Panc1 (cell line): ENCODE measurements around the gene RAB3IL1. TPM values are rescaled to one million over a fixed set of nuclear protein-coding genes. Genes with fewer than 3 reads are reported as not detected.

ENCODE experiments used
- ATAC-seq: fragments of 200-7000 bp; cut with Tn5 transposase; 2 replicates; pipeline ENCODE4 v1.9.1; 2020; ENCODE audit warnings: mild to moderate bottlenecking, moderate library complexity
- BruUV-seq: library from RNA; stranded (reverse); fragments of 400-500 nt; replicated peaks from 2 replicates; lab custom pipeline; 2021; lab: Mats Ljungman, UMichigan
- CTCF ChIA-PET: fragments of 300-600 bp; sonication (Branson Sonifier 250); formaldehyde crosslinking; loops from one replicate; lab custom pipeline; 2022; ENCODE audit warnings: antibody characterized with exemption; lab: Charles Lee
- POLR2A ChIA-PET: fragments of 300-600 bp; sonication (Branson Sonifier 250); formaldehyde crosslinking; loops from one replicate; lab custom pipeline; 2022; ENCODE audit warnings: antibody characterized with exemption; lab: Charles Lee
- DNase-seq: peaks from one replicate; pipeline ENCODE4 v3.0.0-alpha.2; 2010; ENCODE audit warnings: low read depth, low spot score
- H3K27ac ChIP-seq: 2 replicates; pipeline ENCODE4 v1.5.1; 2011; ENCODE audit warnings: mild to moderate bottlenecking, low read length, inconsistent platforms
- H3K27me3 ChIP-seq: fragments of 200-500 bp; sonication (Bioruptor generic); 2 replicates; pipeline ENCODE4 v1.6.0; 2014; ENCODE audit warnings: low read length, inconsistent platforms; ENCODE audit not compliant: control insufficient read depth, insufficient read depth
- H3K36me3 ChIP-seq: fragments of 200-500 bp; sonication (Bioruptor generic); 2 replicates; pipeline ENCODE4 v1.5.1; 2014; ENCODE audit warnings: inconsistent platforms, mild to moderate bottlenecking, low read length, moderate library complexity; ENCODE audit not compliant: control insufficient read depth, insufficient read depth
- H3K4me1 ChIP-seq: 2 replicates; pipeline ENCODE4 v1.5.1; 2011; ENCODE audit warnings: inconsistent platforms, mild to moderate bottlenecking, low read length, moderate library complexity; ENCODE audit not compliant: control insufficient read depth, insufficient read depth
- H3K4me3 ChIP-seq, 2 experiments: 2 replicates each; pipeline ENCODE4 v1.5.1; 2011 to 2012; ENCODE audit warnings: low read depth in 2 of 2, low read length in 2 of 2, mild to moderate bottlenecking in 2 of 2, inconsistent platforms in 1 of 2, moderate library complexity in 1 of 2
- H3K9me3 ChIP-seq: fragments of 200-500 bp; sonication (Bioruptor generic); 2 replicates; pipeline ENCODE4 v1.5.1; 2014; ENCODE audit warnings: low read depth, mild to moderate bottlenecking, inconsistent platforms, low read length, moderate library complexity; ENCODE audit not compliant: control insufficient read depth, insufficient read depth
- CTCF ChIP-seq: fragments of 450-650 bp; IDR thresholded peaks from 2 replicates; pipeline ENCODE4 v1.5.1; 2017; ENCODE audit warnings: mild to moderate bottlenecking
- POLR2AphosphoS5 ChIP-seq: IDR thresholded peaks from 2 replicates; pipeline ENCODE4 v1.6.1; 2012; ENCODE audit warnings: mild to moderate bottlenecking, low read depth, low read length, moderate library complexity
- REST ChIP-seq, 2 experiments: IDR thresholded peaks; 2 replicates each; pipeline ENCODE4 v1.6.1; 2011 to 2012; ENCODE audit warnings: low read depth in 2 of 2, control low read depth in 1 of 2, low read length in 1 of 2, mild to moderate bottlenecking in 1 of 2, moderate library complexity in 1 of 2; ENCODE audit not compliant: insufficient read depth in 1 of 2
- SIN3A ChIP-seq: IDR thresholded peaks from 2 replicates; pipeline ENCODE4 v1.6.1; 2012; ENCODE audit warnings: low read depth, mild to moderate bottlenecking, low read length, moderate library complexity, borderline replicate concordance; ENCODE audit not compliant: insufficient read depth
- TCF7L2 ChIP-seq: IDR thresholded peaks from 2 replicates; pipeline ENCODE4 v1.6.1; 2011; ENCODE audit warnings: mild to moderate bottlenecking, low read depth, low read length, inconsistent platforms
- in situ Hi-C: cut with HindIII; loops from 2 replicates; pipeline ENCODE4 v1.10.0; 2016; ENCODE audit warnings: low sequenced_read_pairs, low pct_unique_long_range_greater_than_20kb
- intact Hi-C: fragments of 100-400 bp; cut with micrococcal nuclease; formaldehyde crosslinking; loops from one replicate; pipeline ENCODE4 v1.10.0; 2022; ENCODE audit not compliant: unreplicated experiment
- total RNA-seq: library from RNA; stranded (reverse); gene quantifications from one replicate; pipeline ENCODE4 v1.2.1, GENCODE V29; 2021; ENCODE audit not compliant: unreplicated experiment

RAB3IL1 gene
- total RNA-seq, 1 experiment from 2014 or later = 8.9 TPM

DNA sequence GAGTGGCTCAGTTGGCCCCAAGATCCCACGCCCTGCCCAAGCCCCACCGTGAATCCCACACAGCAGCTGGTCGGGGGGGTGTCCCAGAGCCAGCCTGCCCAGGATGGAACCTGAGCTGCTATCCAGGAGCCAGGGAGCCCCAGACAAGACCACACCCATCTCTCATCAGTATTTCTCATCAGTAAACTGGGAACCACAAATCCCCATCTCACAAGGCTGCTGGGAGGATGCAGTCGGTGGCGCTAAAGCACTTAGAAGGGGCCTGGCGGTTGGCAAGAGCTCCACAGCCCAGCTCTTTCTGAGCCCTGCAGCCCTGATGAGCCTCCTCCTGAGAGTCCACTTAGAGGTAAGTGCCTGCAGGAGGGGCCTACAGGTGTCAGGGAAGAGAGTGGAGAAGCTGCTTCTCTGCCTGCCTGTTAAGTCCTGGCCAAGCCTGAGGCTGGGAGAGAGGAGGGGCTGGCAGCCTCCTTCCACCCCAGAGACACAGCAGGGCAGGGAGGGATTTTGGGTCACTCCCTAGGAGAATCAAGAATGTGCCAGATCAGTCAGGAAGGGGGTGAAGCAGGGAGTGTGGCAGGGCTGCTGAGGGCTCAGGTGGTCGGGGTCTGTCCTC lies 32.1 kb downstream of the RAB3IL1 start:
- BruUV-seq = no TSS peak
- Histone ChIP-seq H3K27me3 (no peaks in the 10 kb centered on the region), H3K36me3 (no peaks in the 10 kb centered on the region), H3K27ac (no peak overlapping the region), H3K4me3 (no peak overlapping the region), H3K9me3 (no peaks in the 10 kb centered on the region), H3K4me1 (peaks cover 3% of the 10 kb centered on the region)
- ATAC-seq (0 out of 2 replicates have a peak, but pooled peaks have one; percentile 10), DNase-seq (no peak)
- ChIA-PET POLR2A (no interaction called here), CTCF (interaction anchor here (1.0 kb wide), 1 partner anchor 15 kb away, joined by 3 read pairs; no protein-coding TSS in a partner anchor)
- in situ Hi-C loops (no loop called here), intact Hi-C loops (no loop called here)
- TF ChIP-seq TCF7L2 (no peak), POLR2AphosphoS5 (no peak), REST (IDR thresholded peaks at IDR 0.05; ENCODE audit: insufficient read depth in 1 of 2, low read depth in 2 of 2, low read length in 1 of 2) (no peak), SIN3A (no peak), CTCF (no peak)

GRCh38 chr11:61883947-61884346 lies 33.4 kb downstream of the RAB3IL1 start:
- in situ Hi-C loops = no loop called here
- DNase-seq (no peak), ATAC-seq (no peak)
- BruUV-seq = no TSS peak
- CTCF ChIA-PET = interaction anchor here (0.6 kb wide), 1 partner anchor 228 kb away, joined by 3 read pairs; no protein-coding TSS in a partner anchor
- H3K4me3 ChIP-seq = no peak overlapping the region
- TF ChIP-seq CTCF (no peak), SIN3A (no peak), REST (IDR thresholded peaks at IDR 0.05; ENCODE audit: insufficient read depth in 1 of 2, low read depth in 2 of 2, low read length in 1 of 2) (no peak), POLR2AphosphoS5 (no peak), TCF7L2 (no peak)
- no peaks in the 10 kb centered on the region for H3K27me3 ChIP-seq
- no peaks in the 10 kb centered on the region for H3K9me3 ChIP-seq
- no peaks in the 10 kb centered on the region for H3K36me3 ChIP-seq
- no peaks in the 10 kb centered on the region; the same call in 1 of the 2 replicates for H3K4me1 ChIP-seq
- intact Hi-C loops = no loop called here
- POLR2A ChIA-PET = interaction anchor here (0.6 kb wide), 1 partner anchor 196 kb away, joined by 5 read pairs; no protein-coding TSS in a partner anchor
- H3K27ac ChIP-seq = no peak overlapping the region
